MM.1S (cell line): Measurements from ENCODE around the gene CYTH1.

Experiments
- DNase-seq: peaks from one replicate; pipeline ENCODE4 v3.0.0-alpha.2; 2015
- H2AFZ ChIP-seq: fragments of 300-600 bp; sonication (generic); 2 replicates; pipeline ENCODE4 v1.6.0; 2016; ENCODE audit warnings: antibody characterized with exemption, low read length
- H3F3A ChIP-seq: fragments of 300-600 bp; sonication (generic); 2 replicates; pipeline ENCODE4 v1.6.1; 2016; ENCODE audit warnings: mild to moderate bottlenecking, antibody characterized with exemption, low read length, moderate library complexity, mixed read lengths; ENCODE audit not compliant: insufficient read depth
- H3K27ac ChIP-seq: fragments of 300-600 bp; sonication (generic); 2 replicates; pipeline ENCODE4 v1.5.1; 2016; ENCODE audit warnings: mild to moderate bottlenecking, low read length
- H3K27me3 ChIP-seq: fragments of 300-600 bp; sonication (generic); replicated peaks from 2 replicates; pipeline ENCODE4 v1.6.0; 2016; ENCODE audit warnings: low read length; ENCODE audit not compliant: insufficient read depth
- H3K36me3 ChIP-seq: fragments of 300-600 bp; sonication (generic); replicated peaks from 2 replicates; pipeline ENCODE4 v1.6.1; 2016; ENCODE audit warnings: mild to moderate bottlenecking, low read length, mixed read lengths; ENCODE audit not compliant: insufficient read depth
- H3K4me1 ChIP-seq: fragments of 300-600 bp; sonication (generic); 2 replicates; pipeline ENCODE4 v1.6.1; 2016; ENCODE audit warnings: low read length, mixed read lengths
- H3K4me2 ChIP-seq: fragments of 300-600 bp; sonication (generic); 2 replicates; pipeline ENCODE4 v1.6.0; 2016; ENCODE audit warnings: low read depth, low read length
- H3K4me3 ChIP-seq: fragments of 300-600 bp; sonication (generic); 2 replicates; pipeline ENCODE4 v1.5.1; 2016; ENCODE audit warnings: low read length, mixed read lengths
- H3K79me2 ChIP-seq: fragments of 300-600 bp; sonication (generic); 2 replicates; pipeline ENCODE4 v1.6.1; 2016; ENCODE audit warnings: mixed run types, low read length, mixed read lengths
- H3K9ac ChIP-seq: fragments of 300-600 bp; sonication (generic); 2 replicates; pipeline ENCODE4 v1.6.1; 2016; ENCODE audit warnings: low read length, mixed read lengths
- H3K9me2 ChIP-seq: fragments of 300-600 bp; sonication (generic); replicated peaks from 2 replicates; pipeline ENCODE4 v1.6.1; 2016; ENCODE audit warnings: mild to moderate bottlenecking, low read length, mixed read lengths; ENCODE audit not compliant: insufficient read depth
- H3K9me3 ChIP-seq: fragments of 300-600 bp; sonication (generic); replicated peaks from 2 replicates; pipeline ENCODE4 v1.6.1; 2016; ENCODE audit warnings: mild to moderate bottlenecking, low read length, mixed read lengths; ENCODE audit not compliant: insufficient read depth
- H4K20me1 ChIP-seq: fragments of 300-600 bp; sonication (generic); 2 replicates; pipeline ENCODE4 v1.6.1; 2016; ENCODE audit warnings: mild to moderate bottlenecking, low read length, moderate library complexity, mixed read lengths; ENCODE audit not compliant: insufficient read depth
- EZH2 ChIP-seq: fragments of 300-600 bp; sonication (generic); optimal IDR thresholded peaks from 2 replicates; pipeline ENCODE3; 2017; ENCODE audit warnings: low read depth, mild to moderate bottlenecking, antibody characterized with exemption, low read length, mixed read lengths
- EZH2phosphoT487 ChIP-seq: fragments of 300-600 bp; sonication (generic); IDR thresholded peaks from 2 replicates; pipeline ENCODE4 v1.6.1; 2018; ENCODE audit warnings: antibody characterized with exemption, low read length
- TF ChIP-seq, protein P1 (sequence below): fragments of 300-600 bp; sonication (generic); IDR thresholded peaks from 2 replicates; pipeline ENCODE4 v1.5.1; 2016; ENCODE audit warnings: antibody characterized with exemption, low read length, mixed read lengths

Gene CYTH1

DNA sequence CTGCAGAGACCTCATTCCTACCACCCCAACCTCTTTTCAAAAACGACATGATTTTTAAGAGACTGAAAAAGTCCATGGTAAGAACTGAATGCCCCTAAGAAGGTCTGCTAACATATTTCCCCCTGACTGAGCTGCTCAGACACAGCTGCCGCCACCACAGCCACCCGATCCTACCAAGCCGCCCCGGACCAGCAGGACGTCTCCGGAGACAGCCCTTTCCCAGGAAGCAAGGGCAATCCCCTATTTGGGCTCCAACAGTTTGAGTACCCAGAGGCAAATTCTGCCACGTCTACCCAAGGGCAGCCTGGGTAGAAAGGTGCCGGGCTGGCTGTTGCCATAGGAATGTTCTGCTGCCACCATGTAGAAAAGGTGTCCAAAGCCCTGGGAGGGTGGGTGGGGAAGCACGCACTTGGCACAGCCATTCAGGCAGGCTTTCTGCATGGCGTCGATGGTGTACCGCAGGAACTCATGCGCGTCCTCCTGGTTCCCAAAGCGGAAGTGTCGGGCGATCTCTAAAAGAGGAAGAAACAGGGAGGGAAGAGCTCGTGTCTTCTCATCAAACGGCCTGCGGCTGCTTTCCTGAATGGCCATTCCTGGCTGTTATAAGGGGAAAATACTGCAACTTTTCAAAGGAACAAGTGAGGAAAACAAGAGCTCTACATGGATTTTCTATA, 44.9 kb upstream of the CYTH1 start:
- TF ChIP-seq EZH2phosphoT487 (no peak), EZH2 (no peak)
- TF ChIP-seq, protein P1, sequence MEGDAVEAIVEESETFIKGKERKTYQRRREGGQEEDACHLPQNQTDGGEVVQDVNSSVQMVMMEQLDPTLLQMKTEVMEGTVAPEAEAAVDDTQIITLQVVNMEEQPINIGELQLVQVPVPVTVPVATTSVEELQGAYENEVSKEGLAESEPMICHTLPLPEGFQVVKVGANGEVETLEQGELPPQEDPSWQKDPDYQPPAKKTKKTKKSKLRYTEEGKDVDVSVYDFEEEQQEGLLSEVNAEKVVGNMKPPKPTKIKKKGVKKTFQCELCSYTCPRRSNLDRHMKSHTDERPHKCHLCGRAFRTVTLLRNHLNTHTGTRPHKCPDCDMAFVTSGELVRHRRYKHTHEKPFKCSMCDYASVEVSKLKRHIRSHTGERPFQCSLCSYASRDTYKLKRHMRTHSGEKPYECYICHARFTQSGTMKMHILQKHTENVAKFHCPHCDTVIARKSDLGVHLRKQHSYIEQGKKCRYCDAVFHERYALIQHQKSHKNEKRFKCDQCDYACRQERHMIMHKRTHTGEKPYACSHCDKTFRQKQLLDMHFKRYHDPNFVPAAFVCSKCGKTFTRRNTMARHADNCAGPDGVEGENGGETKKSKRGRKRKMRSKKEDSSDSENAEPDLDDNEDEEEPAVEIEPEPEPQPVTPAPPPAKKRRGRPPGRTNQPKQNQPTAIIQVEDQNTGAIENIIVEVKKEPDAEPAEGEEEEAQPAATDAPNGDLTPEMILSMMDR, result no peak
- no peaks in the 10 kb centered on the region for H3K9me3 ChIP-seq
- no peaks in the 10 kb centered on the region for H3K4me1 ChIP-seq
- no peak overlapping the region for H3K4me2 ChIP-seq
- no peak overlapping the region for H2AFZ ChIP-seq
- H3K79me2 ChIP-seq, result peaks cover 89% of the 10 kb centered on the region
- no peak overlapping the region for H3K9ac ChIP-seq
- no peaks in the 10 kb centered on the region for H3K9me2 ChIP-seq
- H4K20me1 ChIP-seq, result no peaks in the 10 kb centered on the region
- no peak for DNase-seq
- H3K4me3 ChIP-seq, result no peak overlapping the region
- H3F3A ChIP-seq, result no peaks in the 10 kb centered on the region; the same call in 1 of the 2 replicates
- no peaks in the 10 kb centered on the region for H3K27me3 ChIP-seq
- no peak overlapping the region for H3K27ac ChIP-seq
- peaks cover 26% of the 10 kb centered on the region; the same call in 1 of the 2 replicates for H3K36me3 ChIP-seq

DNA sequence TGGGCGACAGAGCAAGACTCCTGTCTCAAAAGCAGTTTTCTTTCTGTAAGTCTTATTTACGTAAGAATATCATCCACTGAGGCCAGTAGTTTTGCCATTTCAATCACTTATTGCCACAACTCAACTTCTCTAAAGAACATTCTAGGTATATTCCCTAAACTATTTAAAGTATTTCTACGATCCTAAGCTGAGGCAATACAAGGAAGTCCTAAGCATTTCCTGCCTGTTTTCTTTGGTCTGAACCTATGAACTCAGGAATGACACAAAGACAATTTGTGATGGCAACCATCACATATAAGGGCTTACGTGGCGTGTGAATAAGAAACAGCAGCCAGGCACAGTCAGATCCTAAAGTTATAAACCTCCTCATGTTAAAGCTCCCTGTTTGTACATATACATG, 44.3 kb upstream of the CYTH1 start:
- H3K79me2 ChIP-seq, result peaks cover 84% of the 10 kb centered on the region
- no peaks in the 10 kb centered on the region; the same call in 1 of the 2 replicates for H3F3A ChIP-seq

GRCh38 chr17:78825696-78826095, 43.6 kb upstream of the CYTH1 start:
- Histone ChIP-seq H3K4me2 (no peak overlapping the region), H3K4me3 (no peak overlapping the region), H3K9me3 (no peaks in the 10 kb centered on the region), H4K20me1 (no peaks in the 10 kb centered on the region), H3K79me2 (peaks cover 82% of the 10 kb centered on the region), H3K27me3 (no peaks in the 10 kb centered on the region), H3F3A (no peaks in the 10 kb centered on the region; the same call in 1 of the 2 replicates), H2AFZ (no peak overlapping the region), H3K36me3 (peaks cover 24% of the 10 kb centered on the region; the same call in 1 of the 2 replicates), H3K4me1 (no peaks in the 10 kb centered on the region), H3K9me2 (no peaks in the 10 kb centered on the region), H3K27ac (no peak overlapping the region), H3K9ac (no peak overlapping the region)
- no peak for DNase-seq
- TF ChIP-seq EZH2phosphoT487 (no peak), EZH2 (no peak)
- TF ChIP-seq, protein P1, result no peak

More for the DNA sequence above, 44.3 kb upstream of the CYTH1 start:
- H3K27ac ChIP-seq, result no peak overlapping the region
- H2AFZ ChIP-seq, result no peak overlapping the region
- H3K4me2 ChIP-seq, result no peak overlapping the region
- DNase-seq, result no peak
- TF ChIP-seq EZH2phosphoT487 (no peak), EZH2 (no peak)
- TF ChIP-seq, protein P1, result no peak
- H3K9me2 ChIP-seq, result no peaks in the 10 kb centered on the region
- H3K9me3 ChIP-seq, result no peaks in the 10 kb centered on the region
- H4K20me1 ChIP-seq, result no peaks in the 10 kb centered on the region
- no peak overlapping the region for H3K9ac ChIP-seq
- H3K4me1 ChIP-seq, result no peaks in the 10 kb centered on the region
- no peaks in the 10 kb centered on the region for H3K27me3 ChIP-seq
- H3K36me3 ChIP-seq, result peaks cover 24% of the 10 kb centered on the region; the same call in 1 of the 2 replicates
- no peak overlapping the region for H3K4me3 ChIP-seq
